Tibial nerve (tissue), 4 donors: ENCODE results near the gene CRTC1. TPM values are rescaled to one million over a fixed set of nuclear protein-coding genes. Genes with fewer than 3 reads are reported as not detected.

Experiments
- DNase-seq, 2 donors: peaks; one replicate each; pipeline ENCODE4 v3.0.0-alpha.2; 2019; ENCODE audit warnings: low spot score in 2 of 2
- H3K27ac ChIP-seq, 4 donors: fragments of 200-600 bp; sonication (generic) in 3 of 4; one replicate each; pipeline ENCODE4 v1.5.1; 2017 to 2019; ENCODE audit warnings: mild to moderate bottlenecking in 1 of 4
- H3K27me3 ChIP-seq, 2 donors: fragments of 200-600 bp; sonication (generic) in 1 of 2; one replicate each; pipeline versions ENCODE4 v1.5.1 to v1.6.0; 2017 to 2019
- H3K36me3 ChIP-seq, 3 donors: fragments of 200-600 bp; sonication (generic); one replicate each; pipeline ENCODE4 v1.5.1; 2018 to 2019
- H3K4me1 ChIP-seq, 4 donors: fragments of 200-600 bp; sonication (generic) in 3 of 4; one replicate each; pipeline ENCODE4 v1.5.1; 2017 to 2019
- H3K4me3 ChIP-seq, 4 donors: fragments of 200-600 bp; sonication (generic) in 3 of 4; one replicate each; pipeline ENCODE4 v1.5.1; 2017 to 2019; ENCODE audit warnings: mild to moderate bottlenecking in 1 of 4, moderate library complexity in 1 of 4
- H3K9me3 ChIP-seq, 4 donors: fragments of 200-600 bp; sonication (generic) in 3 of 4; one replicate each; pipeline ENCODE4 v1.5.1; 2017 to 2019
- CTCF ChIP-seq, 5 experiments: fragments of 200-600 bp in 3 of 5; fragments of 450-650 bp in 2 of 5; sonication (generic) in 3 of 5; IDR thresholded peaks; one replicate each; pipeline ENCODE4 v1.5.1; 2016 to 2019; ENCODE audit warnings: antibody characterized with exemption in 5 of 5, mild to moderate bottlenecking in 3 of 5, moderate library complexity in 2 of 5
- EP300 ChIP-seq, 2 donors: sonication (generic); formaldehyde crosslinking; IDR thresholded peaks; one replicate each; pipeline ENCODE4 v1.6.1; 2017; ENCODE audit warnings: antibody characterized with exemption in 2 of 2, mild to moderate bottlenecking in 1 of 2
- POLR2A ChIP-seq, 2 donors: fragments of 450-650 bp; IDR thresholded peaks; one replicate each; pipeline ENCODE4 v1.6.1; 2017; ENCODE audit warnings: antibody characterized with exemption in 2 of 2, mild to moderate bottlenecking in 2 of 2, moderate library complexity in 2 of 2
- WGBS, 2 donors: methylation state at CpG; one replicate each; pipeline ENCODE4 v1.1.5; 2018; 5-methylcytosine and 5-hydroxymethylcytosine counted together
- total RNA-seq, 4 donors: library from RNA; depleted of rRNA; stranded (reverse); fragments of >200 nt; gene quantifications; one replicate each; pipeline ENCODE4 v1.1.0, GENCODE V29; 2016

Gene CRTC1
- total RNA-seq, 4 donors from 2014 or later: 4.0 to 7.8 (median 6.7) TPM

DNA sequence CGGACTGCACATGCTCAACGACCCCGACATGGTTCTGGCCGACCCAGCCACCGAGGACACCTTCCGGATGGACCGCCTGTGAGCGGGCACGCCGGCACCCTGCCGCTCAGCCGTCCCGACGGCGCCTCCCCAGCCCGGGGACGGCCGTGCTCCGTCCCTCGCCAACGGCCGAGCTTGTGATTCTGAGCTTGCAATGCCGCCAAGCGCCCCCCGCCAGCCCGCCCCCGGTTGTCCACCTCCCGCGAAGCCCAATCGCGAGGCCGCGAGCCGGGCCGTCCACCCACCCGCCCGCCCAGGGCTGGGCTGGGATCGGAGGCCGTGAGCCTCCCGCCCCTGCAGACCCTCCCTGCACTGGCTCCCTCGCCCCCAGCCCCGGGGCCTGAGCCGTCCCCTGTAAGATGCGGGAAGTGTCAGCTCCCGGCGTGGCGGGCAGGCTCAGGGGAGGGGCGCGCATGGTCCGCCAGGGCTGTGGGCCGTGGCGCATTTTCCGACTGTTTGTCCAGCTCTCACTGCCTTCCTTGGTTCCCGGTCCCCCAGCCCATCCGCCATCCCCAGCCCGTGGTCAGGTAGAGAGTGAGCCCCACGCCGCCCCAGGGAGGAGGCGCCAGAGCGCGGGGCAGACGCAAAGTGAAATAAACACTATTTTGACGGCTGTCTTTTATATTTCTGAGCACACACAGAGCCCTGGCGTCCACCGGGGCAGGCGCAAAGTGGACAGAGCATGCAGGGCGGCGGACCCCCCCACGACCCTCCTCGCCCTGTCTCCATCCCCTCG is 94.0 kb downstream of the CRTC1 start:
- Histone ChIP-seq H3K27me3 (no peaks in the 10 kb centered on the region), H3K9me3 (no peaks in the 10 kb centered on the region), H3K36me3 (peaks cover 0 to 45% (median 0%) of the 10 kb centered on the region in 3 donors), H3K4me1 (peaks cover 0 to 11% (median 0%) of the 10 kb centered on the region in 4 donors), H3K4me3 (peak overlapping the region in 1 of 4 donors; percentile 12), H3K27ac (no peak overlapping the region)
- DNase-seq: no peak
- 49 to 90% methylated on average over 41 to 65 of the region's 71 CpGs for WGBS, 2 donors
- TF ChIP-seq EP300 (IDR thresholded peaks at IDR 0.05) (no peak), CTCF (IDR thresholded peaks at IDR 0.05) (no peak), POLR2A (IDR thresholded peaks at IDR 0.05) (no peak)

DNA sequence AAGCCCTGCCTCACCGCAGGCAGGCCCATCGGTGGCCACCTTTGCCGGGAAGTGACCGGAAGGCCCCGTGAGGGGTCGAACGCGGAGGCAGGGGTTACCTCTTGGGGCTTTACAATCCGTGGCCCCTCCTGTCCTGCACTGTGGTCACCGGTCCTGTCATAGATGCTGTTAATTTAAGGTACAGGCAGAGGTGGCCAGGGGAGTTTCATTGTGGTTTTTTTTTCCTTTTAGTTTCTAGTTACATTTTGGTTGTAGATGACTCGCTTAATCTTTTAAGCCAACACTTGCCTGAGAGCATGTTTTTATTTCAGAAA is 94.6 kb downstream of the CRTC1 start:
- DNase-seq: no peak
- peaks cover 0 to 45% (median 0%) of the 10 kb centered on the region in 3 donors for H3K36me3 ChIP-seq
- TF ChIP-seq POLR2A (IDR thresholded peaks at IDR 0.05) (no peak), CTCF (IDR thresholded peaks at IDR 0.05) (no peak), EP300 (IDR thresholded peaks at IDR 0.05) (no peak)
- no peaks in the 10 kb centered on the region for H3K27me3 ChIP-seq
- 47 to 77% methylated on average over 11 of the region's 11 CpGs for WGBS, 2 donors
- H3K4me1 ChIP-seq: peaks cover 0 to 11% (median 0%) of the 10 kb centered on the region in 4 donors
- no peak overlapping the region for H3K4me3 ChIP-seq
- no peak overlapping the region for H3K27ac ChIP-seq
- H3K9me3 ChIP-seq: no peaks in the 10 kb centered on the region

GRCh38 chr19:18778826-18779495 is 95.5 kb downstream of the CRTC1 start:
- Histone ChIP-seq H3K27me3 (peaks cover 0 to 1% of the 10 kb centered on the region in 2 donors), H3K4me1 (peaks cover 0 to 11% (median 0%) of the 10 kb centered on the region in 4 donors), H3K27ac (no peak overlapping the region), H3K36me3 (peaks cover 0 to 39% (median 0%) of the 10 kb centered on the region in 3 donors), H3K9me3 (no peaks in the 10 kb centered on the region), H3K4me3 (no peak overlapping the region)
- TF ChIP-seq POLR2A (IDR thresholded peaks at IDR 0.05): no peak
- TF ChIP-seq EP300 (IDR thresholded peaks at IDR 0.05): no peak
- TF ChIP-seq CTCF (IDR thresholded peaks at IDR 0.05): no peak
- WGBS, 2 donors: 74 to 81% methylated on average over 14 of the region's 14 CpGs
- no peak for DNase-seq

DNA sequence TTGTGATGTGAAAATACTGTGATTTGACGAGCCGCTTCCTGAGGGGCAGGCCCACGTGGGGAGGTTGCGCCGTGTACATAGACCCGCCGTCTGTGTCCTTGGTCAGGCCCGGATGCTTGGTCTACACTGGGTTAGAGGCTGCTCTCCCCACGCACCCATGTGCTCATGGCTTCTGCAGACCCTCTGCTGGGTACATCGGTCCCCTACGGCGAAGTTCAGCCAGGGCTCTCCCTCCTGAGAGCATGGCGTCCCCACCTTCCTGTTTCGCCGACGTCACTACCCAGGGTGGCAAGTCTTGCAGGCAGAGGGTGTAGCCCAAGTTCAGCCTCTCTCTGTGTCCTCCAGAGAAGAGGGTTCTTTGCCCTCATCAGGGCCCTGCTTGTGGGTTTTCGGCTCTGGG is 96.6 kb downstream of the CRTC1 start:
- Histone ChIP-seq H3K4me1 (peaks cover 0 to 15% (median 2%) of the 10 kb centered on the region in 4 donors), H3K36me3 (peaks cover 0 to 28% (median 0%) of the 10 kb centered on the region in 3 donors), H3K27ac (no peak overlapping the region), H3K27me3 (peaks cover 0 to 12% of the 10 kb centered on the region in 2 donors), H3K4me3 (no peak overlapping the region), H3K9me3 (no peaks in the 10 kb centered on the region)
- TF ChIP-seq EP300 (IDR thresholded peaks at IDR 0.05): no peak
- TF ChIP-seq CTCF (IDR thresholded peaks at IDR 0.05): no peak
- no peak for TF ChIP-seq POLR2A (IDR thresholded peaks at IDR 0.05)
- DNase-seq: no peak
- 84 to 87% methylated on average over 16 to 17 of the region's 17 CpGs for WGBS, 2 donors

DNA sequence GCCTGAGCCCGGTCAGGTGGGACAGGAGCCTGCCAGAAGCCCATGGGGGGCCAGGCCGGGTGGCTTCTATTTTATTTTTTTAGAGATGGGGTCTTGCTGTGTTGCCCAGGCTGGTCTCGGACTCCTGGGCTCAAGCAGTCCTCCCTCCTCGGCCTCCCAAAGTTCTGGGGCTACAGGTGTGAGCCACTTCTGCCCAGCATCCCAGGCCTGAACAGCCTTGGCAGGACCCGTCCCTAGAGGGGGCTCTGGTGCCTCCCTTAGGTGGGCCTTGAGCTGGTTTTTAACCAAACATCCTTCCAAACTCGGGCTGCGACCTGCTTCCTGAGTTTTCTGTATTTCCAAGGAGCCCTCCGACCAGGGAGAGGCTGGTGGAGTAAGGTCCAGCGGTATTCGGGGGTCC is 97.2 kb downstream of the CRTC1 start:
- WGBS, 2 donors: 76 to 77% methylated on average over 9 to 10 of the region's 10 CpGs
- H3K9me3 ChIP-seq: no peaks in the 10 kb centered on the region
- peaks cover 0 to 17% of the 10 kb centered on the region in 2 donors for H3K27me3 ChIP-seq
- H3K4me1 ChIP-seq: peaks cover 0 to 21% (median 4%) of the 10 kb centered on the region in 4 donors
- no peak overlapping the region for H3K4me3 ChIP-seq
- H3K36me3 ChIP-seq: peaks cover 0 to 22% (median 0%) of the 10 kb centered on the region in 3 donors
- DNase-seq: no peak
- TF ChIP-seq EP300 (IDR thresholded peaks at IDR 0.05) (no peak), POLR2A (IDR thresholded peaks at IDR 0.05) (no peak), CTCF (IDR thresholded peaks at IDR 0.05) (no peak)
- H3K27ac ChIP-seq: no peak overlapping the region
